ENCODE measurements around the gene TRIM7. TPM values are rescaled to one million over a fixed set of nuclear protein-coding genes. Genes with fewer than 3 reads are reported as not detected.

The TRIM7 gene
- total RNA-seq, 1 experiment from 2014 or later: 30.2 TPM

DNA sequence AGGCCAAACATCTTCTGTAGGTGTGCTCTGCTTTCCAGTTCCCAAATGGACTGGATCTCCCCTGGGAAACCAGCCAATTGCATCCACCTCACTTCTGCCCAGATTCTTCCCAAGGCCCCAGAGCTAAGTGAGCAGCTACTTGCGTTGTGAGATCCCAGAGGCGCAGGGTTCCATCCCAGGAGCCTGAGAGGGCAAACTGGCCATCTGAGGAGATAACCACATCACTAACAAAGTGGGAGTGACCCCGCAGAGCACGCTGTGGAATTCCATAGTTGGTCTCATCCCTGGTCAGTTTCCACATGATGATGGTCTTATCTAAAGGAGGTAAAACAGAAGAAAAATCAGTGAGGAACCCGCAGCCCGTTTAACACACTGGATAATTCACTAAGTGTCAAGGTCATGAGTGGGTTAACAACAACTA lies 37.0 kb upstream of the TRIM7 start (continued):
- TF ChIP-seq, protein P1, sequence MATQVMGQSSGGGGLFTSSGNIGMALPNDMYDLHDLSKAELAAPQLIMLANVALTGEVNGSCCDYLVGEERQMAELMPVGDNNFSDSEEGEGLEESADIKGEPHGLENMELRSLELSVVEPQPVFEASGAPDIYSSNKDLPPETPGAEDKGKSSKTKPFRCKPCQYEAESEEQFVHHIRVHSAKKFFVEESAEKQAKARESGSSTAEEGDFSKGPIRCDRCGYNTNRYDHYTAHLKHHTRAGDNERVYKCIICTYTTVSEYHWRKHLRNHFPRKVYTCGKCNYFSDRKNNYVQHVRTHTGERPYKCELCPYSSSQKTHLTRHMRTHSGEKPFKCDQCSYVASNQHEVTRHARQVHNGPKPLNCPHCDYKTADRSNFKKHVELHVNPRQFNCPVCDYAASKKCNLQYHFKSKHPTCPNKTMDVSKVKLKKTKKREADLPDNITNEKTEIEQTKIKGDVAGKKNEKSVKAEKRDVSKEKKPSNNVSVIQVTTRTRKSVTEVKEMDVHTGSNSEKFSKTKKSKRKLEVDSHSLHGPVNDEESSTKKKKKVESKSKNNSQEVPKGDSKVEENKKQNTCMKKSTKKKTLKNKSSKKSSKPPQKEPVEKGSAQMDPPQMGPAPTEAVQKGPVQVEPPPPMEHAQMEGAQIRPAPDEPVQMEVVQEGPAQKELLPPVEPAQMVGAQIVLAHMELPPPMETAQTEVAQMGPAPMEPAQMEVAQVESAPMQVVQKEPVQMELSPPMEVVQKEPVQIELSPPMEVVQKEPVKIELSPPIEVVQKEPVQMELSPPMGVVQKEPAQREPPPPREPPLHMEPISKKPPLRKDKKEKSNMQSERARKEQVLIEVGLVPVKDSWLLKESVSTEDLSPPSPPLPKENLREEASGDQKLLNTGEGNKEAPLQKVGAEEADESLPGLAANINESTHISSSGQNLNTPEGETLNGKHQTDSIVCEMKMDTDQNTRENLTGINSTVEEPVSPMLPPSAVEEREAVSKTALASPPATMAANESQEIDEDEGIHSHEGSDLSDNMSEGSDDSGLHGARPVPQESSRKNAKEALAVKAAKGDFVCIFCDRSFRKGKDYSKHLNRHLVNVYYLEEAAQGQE (IDR thresholded peaks at IDR 0.05; ENCODE audit: low read depth): no peak
- TF ChIP-seq EZH2 (IDR thresholded peaks at IDR 0.05) (no peak), SIN3A (IDR thresholded peaks at IDR 0.05; ENCODE audit: low read depth) (no peak), FOSL1 (IDR thresholded peaks at IDR 0.05; ENCODE audit: low read depth) (no peak)

DNA sequence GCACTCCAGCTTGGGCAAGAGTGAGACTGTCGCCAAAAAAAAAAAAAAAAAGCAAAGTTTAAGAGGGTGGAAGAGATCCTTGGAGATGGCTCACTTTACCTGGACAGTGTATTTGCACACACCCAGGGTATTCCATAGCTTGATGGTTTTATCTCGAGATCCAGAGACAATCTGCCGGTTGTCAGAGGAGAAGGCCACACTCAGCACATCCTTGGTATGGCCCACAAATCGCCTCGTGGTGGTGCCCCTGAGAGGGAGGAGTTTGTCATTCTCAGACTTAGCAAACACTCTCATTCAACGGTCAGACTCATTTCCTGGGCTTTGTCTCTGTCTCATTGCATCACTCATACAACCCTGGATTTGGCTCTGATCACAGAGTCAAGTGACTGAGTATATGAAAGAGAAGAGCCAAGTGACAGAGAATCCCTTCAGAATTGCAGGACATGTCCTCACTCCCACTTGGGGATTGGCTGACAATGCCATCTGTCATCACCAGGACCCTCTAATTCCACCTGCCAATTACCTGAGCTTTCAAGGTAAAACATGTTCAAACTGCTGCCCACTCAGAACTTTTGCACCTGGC lies 36.5 kb upstream of the TRIM7 start:
- Histone ChIP-seq H3K79me2 (ENCODE audit: insufficient read depth, low read length) (peaks cover 89% of the 10 kb centered on the region), H3K9ac (ENCODE audit: low read length) (peak overlapping the region; percentile 93), H3K4me1 (ENCODE audit: control insufficient read depth in 1 of 2, insufficient read depth in 2 of 2, low read length in 2 of 2) (peaks cover 18 to 35% of the 10 kb centered on the region in 2 experiments), H3K4me2 (ENCODE audit: low read length) (peak overlapping the region; percentile 98), H3K9me2 (ENCODE audit: insufficient read depth) (no peaks in the 10 kb centered on the region), H4K20me1 (ENCODE audit: insufficient read depth) (peaks cover 45% of the 10 kb centered on the region; the same call in 1 of the 2 replicates), H3K36me3 (ENCODE audit: control insufficient read depth in 1 of 2, insufficient read depth in 2 of 2, low read length in 2 of 2) (peaks cover 46 to 68% of the 10 kb centered on the region in 2 experiments), H3K27ac (ENCODE audit: low read depth, low read length) (peak overlapping the region; percentile 96), H3K27me3 (ENCODE audit: insufficient read depth, low read length) (no peaks in the 10 kb centered on the region), H3K9me3 (ENCODE audit: control insufficient read depth in 1 of 2, insufficient read depth in 1 of 2, low read depth in 1 of 2, low read length in 2 of 2) (no peaks in the 10 kb centered on the region), H3K4me3 (replicated peaks in 1 of 2; ENCODE audit: low read depth in 1 of 2, low read length in 2 of 2) (peak overlapping the region; percentile 88 to 92), H2AFZ (ENCODE audit: low read depth, low read length, poor library complexity, severe bottlenecking) (no peak overlapping the region)
- intact Hi-C loops (cut with micrococcal nuclease): no loop called here
- CTCF ChIA-PET: no interaction called here
- RAD21 ChIA-PET (ENCODE audit: low non-redundant PET in 1 of 2, low total read pairs in 2 of 2, uncharacterized antibody in 2 of 2, unreplicated experiment in 2 of 2): no interaction called here
- DNase-seq (ENCODE audit: low read depth, low spot score) (no peak), ATAC-seq (no peak)
- no peak for TF ChIP-seq FOSL1 (IDR thresholded peaks at IDR 0.05; ENCODE audit: low read depth)
- BruUV-seq (replicated peaks): no TSS peak
- POLR2A ChIA-PET: interaction anchor here (1.6 kb wide), 1 partner anchor 18 kb away, joined by 7 read pairs; the partner anchor contains the start of gene TRIM41

Data from HCT116 (cell line).